Lower lobe of right lung (tissue), 2 donors: ENCODE measurements around the gene JMJD1C. TPM values are rescaled to one million over a fixed set of nuclear protein-coding genes. Genes with fewer than 3 reads are reported as not detected.
A peak's percentile ranks its signal among the peaks of the same experiment; 100 is the strongest.

ENCODE experiments used
- ATAC-seq, 2 donors: fragments of 200-7000 bp; cut with Tn5 transposase; one replicate each; pipeline ENCODE4 v1.9.1; 2020 to 2022; ENCODE audit warnings: mild to moderate bottlenecking in 2 of 2, moderate library complexity in 2 of 2
- DNase-seq: peaks from one replicate; pipeline ENCODE4 v3.0.0-alpha.2; 2020
- H3K27ac ChIP-seq: fragments of 200-600 bp; one replicate; pipeline ENCODE4 v1.8.0; 2022
- H3K27me3 ChIP-seq: fragments of 200-600 bp; one replicate; pipeline ENCODE4 v1.8.0; 2022; ENCODE audit warnings: low read depth
- H3K36me3 ChIP-seq: fragments of 200-600 bp; one replicate; pipeline ENCODE4 v1.8.0; 2022; ENCODE audit warnings: mild to moderate bottlenecking
- H3K4me1 ChIP-seq: fragments of 200-600 bp; one replicate; pipeline ENCODE4 v1.8.0; 2022
- H3K4me3 ChIP-seq: fragments of 200-600 bp; one replicate; pipeline ENCODE4 v1.8.0; 2022; ENCODE audit warnings: mild to moderate bottlenecking
- H3K9me3 ChIP-seq: fragments of 200-600 bp; one replicate; pipeline ENCODE4 v1.8.0; 2022
- intact Hi-C: fragments of 100-400 bp; cut with DNase I; formaldehyde crosslinking; loops from one replicate; pipeline ENCODE4 v1.11.0; 2022
- total RNA-seq: library from RNA; stranded (reverse); fragmentation: NEBNext Ultra II Directional; extraction: Animal tissue kit (Norgen Biotek cat#: 25700); gene quantifications from one replicate; pipeline ENCODE4 v1.2.1, GENCODE V29; 2021
- TF ChIP-seq, protein P1 (sequence below): fragments of 200-600 bp; IDR thresholded peaks from one replicate; pipeline ENCODE4 v1.8.0; 2022; ENCODE audit warnings: antibody characterized with exemption, mild to moderate bottlenecking
- donor health status: DM: no; HTN: yes; CAD: no; lungs with severe emphysema.

JMJD1C gene
- total RNA-seq, 1 donor from 2014 or later = 100.0 TPM

DNA sequence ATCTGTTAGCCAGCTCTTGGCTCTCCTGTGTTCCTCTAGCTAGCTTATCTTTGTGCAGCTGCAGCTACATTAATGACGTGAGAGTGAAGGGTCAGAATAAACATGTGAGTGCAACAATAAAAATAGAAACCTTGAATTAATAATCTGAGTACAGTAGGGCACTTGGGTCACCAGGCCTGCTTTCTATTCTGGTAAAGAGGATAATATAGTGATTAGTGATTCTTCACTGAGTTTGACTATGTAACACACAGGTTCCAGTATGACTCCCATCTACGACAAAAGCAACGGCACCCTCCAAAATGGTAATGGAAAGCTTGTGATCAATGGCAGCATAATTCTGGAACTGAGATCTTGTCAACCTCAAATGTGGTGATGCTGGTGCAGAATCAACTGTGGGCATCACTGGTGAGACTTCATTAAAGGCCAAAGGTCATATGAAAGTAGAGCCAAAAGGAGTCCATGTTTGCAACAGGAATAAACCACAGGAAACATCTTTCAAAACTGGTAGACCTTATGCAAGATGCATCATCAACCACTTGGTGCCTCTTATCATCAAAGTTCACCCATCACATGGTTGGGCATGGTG, 255.1 kb downstream of the JMJD1C start:
- peaks cover 69% of the 10 kb centered on the region for H3K36me3 ChIP-seq
- ATAC-seq (peak in 1 of 2 donors; percentile 2), DNase-seq (no peak)
- H3K27ac ChIP-seq = no peak overlapping the region
- H3K9me3 ChIP-seq = no peaks in the 10 kb centered on the region
- intact Hi-C loops = no loop called here
- H3K27me3 ChIP-seq = no peaks in the 10 kb centered on the region
- H3K4me1 ChIP-seq = peaks cover 57% of the 10 kb centered on the region
- no peak overlapping the region for H3K4me3 ChIP-seq
- TF ChIP-seq, protein P1, sequence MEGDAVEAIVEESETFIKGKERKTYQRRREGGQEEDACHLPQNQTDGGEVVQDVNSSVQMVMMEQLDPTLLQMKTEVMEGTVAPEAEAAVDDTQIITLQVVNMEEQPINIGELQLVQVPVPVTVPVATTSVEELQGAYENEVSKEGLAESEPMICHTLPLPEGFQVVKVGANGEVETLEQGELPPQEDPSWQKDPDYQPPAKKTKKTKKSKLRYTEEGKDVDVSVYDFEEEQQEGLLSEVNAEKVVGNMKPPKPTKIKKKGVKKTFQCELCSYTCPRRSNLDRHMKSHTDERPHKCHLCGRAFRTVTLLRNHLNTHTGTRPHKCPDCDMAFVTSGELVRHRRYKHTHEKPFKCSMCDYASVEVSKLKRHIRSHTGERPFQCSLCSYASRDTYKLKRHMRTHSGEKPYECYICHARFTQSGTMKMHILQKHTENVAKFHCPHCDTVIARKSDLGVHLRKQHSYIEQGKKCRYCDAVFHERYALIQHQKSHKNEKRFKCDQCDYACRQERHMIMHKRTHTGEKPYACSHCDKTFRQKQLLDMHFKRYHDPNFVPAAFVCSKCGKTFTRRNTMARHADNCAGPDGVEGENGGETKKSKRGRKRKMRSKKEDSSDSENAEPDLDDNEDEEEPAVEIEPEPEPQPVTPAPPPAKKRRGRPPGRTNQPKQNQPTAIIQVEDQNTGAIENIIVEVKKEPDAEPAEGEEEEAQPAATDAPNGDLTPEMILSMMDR = no peak

DNA sequence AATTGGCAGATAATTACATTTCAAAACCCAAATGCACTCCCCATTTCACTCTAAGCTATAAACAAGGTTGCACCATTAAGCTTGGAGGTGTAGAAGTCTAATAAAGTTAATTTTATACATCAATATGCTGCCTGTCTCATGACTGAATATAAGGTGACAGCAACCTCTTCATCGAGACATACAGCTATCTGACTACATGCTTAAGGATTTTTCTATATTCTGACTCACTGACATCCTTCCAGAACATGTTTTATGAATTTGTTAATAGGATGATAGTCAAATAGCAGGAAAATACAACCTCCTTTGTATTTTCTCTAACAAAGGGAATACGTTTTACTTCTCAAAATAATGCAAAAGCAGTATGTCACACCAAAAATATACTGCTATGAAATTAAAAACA, 256.1 kb downstream of the JMJD1C start:
- peaks cover 61% of the 10 kb centered on the region for H3K4me1 ChIP-seq
- H3K9me3 ChIP-seq = no peaks in the 10 kb centered on the region
- TF ChIP-seq, protein P1 = no peak
- DNase-seq (no peak), ATAC-seq (no peak)
- no peak overlapping the region for H3K4me3 ChIP-seq
- intact Hi-C loops = no loop called here
- no peak overlapping the region for H3K27ac ChIP-seq
- no peaks in the 10 kb centered on the region for H3K27me3 ChIP-seq
- H3K36me3 ChIP-seq = peaks cover 62% of the 10 kb centered on the region

DNA sequence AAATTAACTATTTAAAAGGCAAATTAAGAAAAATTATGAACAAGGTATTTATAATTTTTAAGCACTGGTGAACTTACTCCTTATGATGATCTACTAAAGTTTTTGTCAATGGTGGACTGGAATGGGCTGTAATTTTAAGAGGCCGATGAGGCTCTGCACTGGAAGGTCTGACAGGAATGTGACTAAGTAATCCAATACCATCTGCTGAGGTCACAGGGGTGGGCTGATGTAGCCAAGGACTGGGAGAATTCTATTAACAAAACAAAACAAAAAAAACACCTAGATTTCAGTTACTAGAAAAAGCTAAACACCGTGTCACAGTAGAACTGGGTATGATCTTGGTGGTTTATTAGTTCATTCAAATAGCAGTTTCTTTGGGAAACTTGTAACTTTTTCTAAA, 256.8 kb downstream of the JMJD1C start:
- H3K27ac ChIP-seq = no peak overlapping the region
- peaks cover 56% of the 10 kb centered on the region for H3K4me1 ChIP-seq
- no peak for DNase-seq
- no peaks in the 10 kb centered on the region for H3K27me3 ChIP-seq
- intact Hi-C loops = no loop called here
- no peaks in the 10 kb centered on the region for H3K9me3 ChIP-seq
- TF ChIP-seq, protein P1 = no peak
- H3K4me3 ChIP-seq = no peak overlapping the region
- H3K36me3 ChIP-seq = peaks cover 55% of the 10 kb centered on the region
- no peak for ATAC-seq

DNA sequence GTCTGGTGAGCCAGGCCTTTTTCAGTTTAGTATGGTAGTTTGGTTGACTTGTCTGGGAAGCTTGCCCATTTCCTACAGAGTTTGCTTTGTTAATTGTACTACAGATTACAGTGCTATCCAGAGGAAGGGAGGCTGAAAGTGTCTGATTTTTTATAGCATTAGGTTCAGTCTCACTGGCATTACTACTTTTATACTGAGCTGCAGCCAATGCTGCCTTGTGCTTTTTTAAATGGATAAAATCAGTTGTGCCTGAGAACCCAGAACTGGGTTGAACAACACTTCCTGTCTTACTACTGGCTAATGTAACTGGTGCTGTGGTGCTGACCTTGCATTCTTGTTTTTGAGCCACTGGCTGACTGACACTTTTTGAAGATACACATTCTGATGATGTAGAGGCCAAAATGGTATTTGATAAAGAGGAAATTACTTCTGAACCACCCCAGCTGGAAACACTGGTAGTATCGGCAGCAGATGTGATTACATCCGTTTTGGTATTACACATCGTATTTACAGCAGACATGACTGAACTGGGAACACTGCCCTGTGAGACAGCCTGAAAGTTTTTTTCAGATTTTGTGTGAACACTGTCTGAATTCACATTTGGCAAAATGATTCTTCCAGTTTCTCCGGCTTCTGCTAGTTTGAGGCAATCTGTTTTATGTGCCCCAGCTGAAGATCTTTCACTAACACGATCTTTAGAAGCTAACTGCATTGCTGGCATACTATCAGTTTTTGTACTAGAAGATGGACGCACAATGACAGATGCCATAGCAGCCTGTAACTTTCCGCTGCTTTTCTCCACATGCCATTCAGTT, 258.6 kb downstream of the JMJD1C start:
- TF ChIP-seq, protein P1 = no peak
- H3K4me1 ChIP-seq = peaks cover 48% of the 10 kb centered on the region
- H3K4me3 ChIP-seq = peak overlapping the region; percentile 4
- H3K36me3 ChIP-seq = peaks cover 43% of the 10 kb centered on the region
- no peaks in the 10 kb centered on the region for H3K9me3 ChIP-seq
- DNase-seq = no peak
- H3K27me3 ChIP-seq = no peaks in the 10 kb centered on the region
- intact Hi-C loops = no loop called here
- H3K27ac ChIP-seq = peak overlapping the region; percentile 47
- ATAC-seq = peak; percentile 49 to 76

DNA sequence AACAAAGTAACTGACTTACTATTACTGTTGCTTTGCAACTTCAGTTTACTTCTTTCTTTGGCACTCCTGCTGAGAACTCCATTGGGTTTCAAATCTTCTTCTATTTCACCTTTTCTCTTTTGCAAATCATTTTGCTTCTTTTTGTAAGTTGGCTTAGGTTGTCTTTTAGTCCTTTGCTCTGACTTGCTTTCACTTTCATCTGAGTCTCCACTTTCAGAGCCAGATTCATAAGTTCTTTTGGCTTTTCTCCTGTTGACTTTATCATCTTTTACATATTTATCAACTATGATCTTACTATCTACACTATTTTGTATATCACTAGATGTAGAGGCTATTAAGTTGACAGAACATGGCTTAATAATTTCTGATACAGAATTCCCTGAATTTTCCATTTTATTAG, 259.2 kb downstream of the JMJD1C start:
- intact Hi-C loops = no loop called here
- H3K27ac ChIP-seq = peak overlapping the region; percentile 47

More for the DNA sequence above, 259.2 kb downstream of the JMJD1C start:
- Histone ChIP-seq H3K36me3 (peaks cover 47% of the 10 kb centered on the region), H3K9me3 (no peaks in the 10 kb centered on the region), H3K4me1 (peaks cover 48% of the 10 kb centered on the region), H3K4me3 (no peak overlapping the region), H3K27me3 (no peaks in the 10 kb centered on the region)
- TF ChIP-seq, protein P1 = no peak
- ATAC-seq (no peak), DNase-seq (no peak)
